Astrocyte of the hippocampus (primary cell): Measurements from ENCODE around the gene UGT2B7.
"Not testable (repeated sequence)": the region's sequence is repeated elsewhere in the genome, so short reads cannot be mapped to it uniquely, and the experiment has no call there.

Experiments used
- DNase-seq: peaks from one replicate; pipeline ENCODE4 v3.0.0; 2011; ENCODE audit warnings: low read depth, low spot score

Gene UGT2B7

DNA sequence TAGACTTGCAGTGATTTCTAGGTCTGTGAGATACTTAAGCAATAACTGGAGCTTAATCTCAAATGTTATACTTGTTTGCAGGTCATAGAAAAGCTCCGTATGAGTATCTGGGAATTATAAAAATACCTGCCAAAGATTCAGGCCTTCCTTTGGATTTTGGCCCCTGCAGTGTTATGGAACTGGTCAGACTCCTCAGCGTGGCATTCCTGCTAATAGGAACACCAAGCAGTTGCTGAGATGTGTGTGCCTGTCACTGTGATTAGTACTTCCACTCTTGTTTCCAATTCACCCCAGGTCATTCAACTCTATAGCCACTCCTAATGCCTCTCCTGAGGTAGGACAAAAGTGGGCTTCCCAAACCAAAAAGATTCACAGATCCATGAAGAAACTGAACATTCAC lies 7.8 kb upstream of the UGT2B7 start:
- DNase-seq = no peak

DNA sequence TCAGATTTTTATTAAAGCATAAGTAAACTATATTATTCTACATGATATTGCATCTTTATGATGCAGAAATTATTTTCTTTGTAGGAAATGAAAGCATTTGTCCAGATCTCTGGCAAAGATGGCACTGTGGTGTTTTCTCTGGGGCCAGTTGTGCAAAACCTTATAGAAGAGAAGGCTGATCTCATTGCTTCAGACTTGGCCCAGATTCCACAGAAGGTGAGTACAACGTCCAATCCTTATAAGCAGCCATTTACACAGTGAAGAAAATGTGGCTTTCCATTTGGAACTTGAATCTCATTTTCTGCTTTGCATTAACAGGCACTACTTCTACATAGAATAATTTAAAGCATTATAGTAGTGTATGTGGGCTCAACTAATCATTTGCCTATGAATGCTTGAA lies 6.9 kb upstream of the UGT2B7 start:
- DNase-seq = no peak

DNA sequence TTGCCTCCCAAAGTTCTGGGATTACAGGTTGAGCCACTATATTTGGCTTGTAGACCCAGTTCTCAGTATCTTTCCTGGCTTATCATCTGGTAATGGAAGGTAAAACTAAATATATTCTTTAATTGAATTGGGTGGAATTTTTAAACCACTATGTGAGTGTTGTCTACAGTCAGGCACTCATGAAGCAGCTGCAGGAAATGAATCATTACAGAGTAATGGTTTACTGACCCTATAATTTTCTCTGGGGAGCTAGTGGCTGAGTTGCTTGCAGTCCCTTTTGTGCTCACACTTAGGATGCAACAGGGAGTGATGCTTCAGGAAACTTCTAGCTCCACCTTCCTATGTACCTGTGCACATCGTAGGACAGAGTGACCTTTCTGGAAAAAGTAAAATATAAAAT lies 4.1 kb upstream of the UGT2B7 start:
- peak; percentile 36 for DNase-seq

DNA sequence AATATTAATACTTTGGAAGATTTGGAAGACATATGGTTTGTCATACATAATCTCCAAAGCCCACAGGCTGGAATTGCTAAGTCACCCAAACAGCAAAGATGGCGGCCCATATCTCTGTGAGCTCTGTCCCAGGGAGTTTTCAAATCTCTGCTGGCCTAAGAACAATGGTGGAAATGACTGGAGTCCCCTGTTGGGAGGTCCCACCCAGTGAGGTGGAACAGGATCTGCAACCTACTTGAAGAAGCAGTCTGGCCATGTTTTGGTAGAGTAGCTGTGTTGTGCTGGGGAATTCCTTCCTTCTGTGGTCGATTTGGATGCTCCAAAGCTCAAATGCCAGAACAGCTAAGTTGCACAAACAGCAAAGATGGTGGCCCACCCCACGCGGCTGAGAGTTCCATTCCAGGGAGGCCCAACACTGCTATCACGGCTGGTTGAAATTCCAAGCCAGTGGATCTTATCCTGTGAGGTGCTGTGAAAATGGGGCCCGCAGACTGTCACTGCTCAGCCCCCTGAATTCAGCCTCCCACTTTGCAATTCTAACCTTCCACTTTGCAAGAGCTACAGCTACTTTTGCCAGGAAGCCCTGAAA lies 3.2 kb upstream of the UGT2B7 start:
- DNase-seq = no peak

GRCh38 chr4:69093681-69094080 lies 2.6 kb upstream of the UGT2B7 start:
- no peak for DNase-seq

DNA sequence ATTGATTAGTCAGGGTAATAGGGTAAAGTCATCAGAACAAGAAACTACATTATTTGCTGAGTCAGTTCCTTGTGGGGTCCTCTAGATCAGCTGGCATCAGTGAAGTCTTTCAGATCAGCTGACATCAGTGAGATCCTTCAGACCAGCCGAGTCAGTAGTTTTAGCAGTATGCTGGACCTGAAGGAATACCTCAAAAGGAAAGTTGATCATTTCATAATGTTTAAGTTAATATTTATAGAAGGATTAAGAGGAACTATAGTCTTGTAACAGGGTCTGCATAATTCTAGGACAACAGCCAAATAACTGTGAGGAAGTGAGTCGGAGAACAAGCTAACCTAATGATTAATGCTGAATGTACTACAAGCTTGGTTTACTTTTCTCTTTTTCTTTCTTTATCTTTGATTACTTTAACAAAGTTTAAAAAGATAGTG lies 958 bp upstream of the UGT2B7 start:
- peak; percentile 56 for DNase-seq

DNA sequence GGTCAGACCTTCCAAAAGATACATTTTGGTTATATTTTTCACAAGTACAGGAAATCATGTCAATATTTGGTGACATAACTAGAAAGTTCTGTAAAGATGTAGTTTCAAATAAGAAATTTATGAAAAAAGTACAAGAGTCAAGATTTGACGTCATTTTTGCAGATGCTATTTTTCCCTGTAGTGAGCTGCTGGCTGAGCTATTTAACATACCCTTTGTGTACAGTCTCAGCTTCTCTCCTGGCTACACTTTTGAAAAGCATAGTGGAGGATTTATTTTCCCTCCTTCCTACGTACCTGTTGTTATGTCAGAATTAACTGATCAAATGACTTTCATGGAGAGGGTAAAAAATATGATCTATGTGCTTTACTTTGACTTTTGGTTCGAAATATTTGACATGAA lies 536 bp downstream of the UGT2B7 start:
- DNase-seq = no peak

DNA sequence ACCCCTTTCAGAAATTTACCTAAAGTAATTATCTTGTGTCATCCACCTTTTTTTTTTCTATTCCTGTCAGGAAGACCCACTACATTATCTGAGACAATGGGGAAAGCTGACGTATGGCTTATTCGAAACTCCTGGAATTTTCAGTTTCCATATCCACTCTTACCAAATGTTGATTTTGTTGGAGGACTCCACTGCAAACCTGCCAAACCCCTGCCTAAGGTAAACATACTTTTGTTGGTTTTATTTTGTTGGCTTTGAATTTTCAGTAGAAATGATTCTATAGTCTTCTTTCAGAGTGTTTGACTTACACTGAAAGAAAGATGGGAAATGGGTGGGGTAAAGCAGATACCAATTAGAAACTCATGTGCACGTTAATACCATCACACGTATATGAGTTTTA lies 2.2 kb downstream of the UGT2B7 start:
- no peak for DNase-seq

DNA sequence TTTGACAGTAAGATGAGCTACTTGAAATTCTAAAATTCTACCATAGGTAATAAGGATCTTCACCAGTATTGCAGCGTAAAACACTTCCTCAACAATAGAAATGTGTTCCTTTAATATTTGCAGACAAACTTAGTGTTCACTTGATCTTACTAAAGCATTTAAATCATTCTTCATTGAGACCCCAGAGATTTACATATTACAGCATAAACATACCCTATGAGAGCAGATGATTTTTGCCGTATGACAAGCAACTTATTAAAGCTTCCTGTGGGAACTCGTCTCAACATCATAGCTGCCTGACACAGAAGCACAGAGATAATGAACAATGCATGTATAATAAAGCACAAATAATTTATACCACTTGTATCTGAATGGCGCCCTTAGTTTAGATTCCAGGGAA lies 3.6 kb downstream of the UGT2B7 start:
- no peak for DNase-seq

DNA sequence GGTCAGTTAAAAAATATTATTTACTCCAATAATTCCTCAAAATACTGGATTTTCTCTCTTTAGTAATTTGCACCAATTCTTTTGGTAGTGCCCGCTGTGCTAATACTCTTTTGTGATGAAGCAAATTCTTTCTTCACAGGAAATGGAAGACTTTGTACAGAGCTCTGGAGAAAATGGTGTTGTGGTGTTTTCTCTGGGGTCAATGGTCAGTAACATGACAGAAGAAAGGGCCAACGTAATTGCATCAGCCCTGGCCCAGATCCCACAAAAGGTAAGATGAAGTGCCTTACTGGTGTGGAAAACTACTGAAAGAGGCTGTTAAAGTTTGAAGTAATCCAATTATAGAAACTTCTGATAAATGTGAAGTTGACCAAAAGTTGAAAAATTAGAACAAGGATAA lies 6.4 kb downstream of the UGT2B7 start:
- DNase-seq = not testable (repeated sequence)

DNA sequence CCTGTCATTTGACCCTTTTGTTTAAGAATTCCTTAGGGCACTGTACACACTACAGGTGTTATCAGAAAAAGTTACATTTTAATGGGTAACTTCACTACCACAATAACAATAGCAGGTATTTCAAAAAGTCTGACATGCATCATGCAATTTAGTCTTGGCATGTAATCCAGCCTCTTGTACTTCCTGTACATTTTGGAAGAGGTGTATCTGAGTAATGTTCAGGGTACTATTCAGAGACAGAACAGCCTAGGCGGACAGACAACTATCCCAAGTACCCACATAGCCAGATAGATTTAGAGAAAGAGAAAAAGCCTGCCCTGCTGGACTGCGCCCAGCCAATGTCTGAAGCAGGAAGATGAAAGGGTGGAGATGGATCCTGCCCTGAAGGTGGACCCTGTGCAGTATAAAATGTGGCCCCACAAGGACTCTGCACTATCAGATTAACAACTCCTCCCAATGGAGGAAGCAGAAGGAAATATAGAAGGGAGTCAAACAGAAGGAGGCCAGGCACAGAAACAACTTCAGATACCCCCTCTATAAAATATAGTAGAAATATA lies 8.5 kb downstream of the UGT2B7 start:
- DNase-seq = no peak

DNA sequence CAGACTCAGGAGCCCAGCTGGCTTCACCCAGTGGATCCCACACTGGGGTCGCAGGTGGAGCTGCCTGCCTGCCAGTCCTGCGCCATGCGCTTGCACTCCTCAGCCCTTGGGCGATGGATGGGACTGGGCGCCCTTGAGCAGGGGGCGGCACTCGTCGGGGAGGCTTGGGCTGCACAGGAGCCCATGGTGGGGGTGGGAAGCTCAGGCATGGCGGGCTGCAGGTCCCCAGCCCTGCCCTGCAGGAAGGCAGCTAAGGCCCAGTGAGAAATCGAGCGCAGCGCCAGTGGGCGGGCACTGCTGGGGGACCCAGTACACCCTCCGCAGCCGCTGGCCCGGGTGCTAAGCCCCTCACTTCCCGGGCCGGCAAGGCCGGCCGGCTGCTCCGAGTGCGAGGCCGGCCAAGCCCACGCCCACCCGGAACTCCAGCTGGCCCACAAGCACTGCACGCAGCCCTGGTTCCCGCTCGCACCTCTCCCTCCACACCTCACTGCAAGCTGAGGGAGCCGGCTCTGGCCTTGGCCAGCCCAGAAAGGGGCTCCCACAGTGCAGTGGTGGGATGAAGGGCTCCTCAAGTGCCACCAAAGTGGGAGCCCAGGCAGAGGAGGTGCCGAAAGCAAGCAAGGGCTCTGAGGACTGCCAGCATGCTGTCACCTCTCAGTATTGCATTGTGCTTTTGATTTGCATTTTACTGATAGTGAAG lies 19.0 kb downstream of the UGT2B7 start:
- DNase-seq = not testable (repeated sequence)

DNA sequence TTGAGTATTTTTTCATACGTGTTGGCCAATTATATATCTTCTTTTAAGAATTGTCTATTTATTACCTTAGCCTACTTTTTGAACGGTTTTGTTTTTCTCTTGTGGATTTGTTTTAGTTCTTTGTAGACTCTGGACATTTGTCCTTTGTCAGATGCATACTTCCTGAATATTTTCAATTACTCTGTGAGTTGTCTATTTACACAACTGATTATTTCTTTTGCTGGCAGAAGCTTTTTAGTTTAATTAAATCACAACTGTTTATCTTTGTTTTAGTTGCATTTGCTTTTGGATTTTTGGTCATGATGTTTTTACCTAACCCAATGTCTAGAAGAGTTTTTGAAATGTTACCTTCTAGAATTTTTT lies 19.6 kb downstream of the UGT2B7 start:
- no peak for DNase-seq

- no peak for DNase-seq
Measured at GRCh38 chr4:69116645-69117321, 20.5 kb downstream of the UGT2B7 start.

- no peak for DNase-seq
Measured at GRCh38 chr4:69120870-69121269, 24.6 kb downstream of the UGT2B7 start.

DNA sequence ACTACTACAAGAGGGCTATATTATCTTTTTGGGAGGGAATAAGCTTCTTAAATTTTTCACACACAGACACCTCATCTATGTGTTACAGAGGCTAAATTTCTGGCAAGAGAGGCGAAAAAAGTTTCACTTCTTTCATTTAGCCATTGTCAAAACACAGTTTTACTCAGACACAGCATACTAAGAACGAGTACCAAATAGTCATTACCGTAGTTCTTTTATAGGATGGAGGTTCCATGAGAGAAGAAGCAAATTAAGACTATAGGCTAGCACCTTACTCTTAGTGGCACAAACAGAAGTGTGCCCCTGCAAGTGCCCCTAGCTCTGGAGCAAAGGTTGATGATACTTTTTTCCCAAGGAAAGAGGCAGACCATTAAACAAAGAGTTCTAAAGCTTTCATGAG lies 26.2 kb downstream of the UGT2B7 start:
- DNase-seq = no peak

DNA sequence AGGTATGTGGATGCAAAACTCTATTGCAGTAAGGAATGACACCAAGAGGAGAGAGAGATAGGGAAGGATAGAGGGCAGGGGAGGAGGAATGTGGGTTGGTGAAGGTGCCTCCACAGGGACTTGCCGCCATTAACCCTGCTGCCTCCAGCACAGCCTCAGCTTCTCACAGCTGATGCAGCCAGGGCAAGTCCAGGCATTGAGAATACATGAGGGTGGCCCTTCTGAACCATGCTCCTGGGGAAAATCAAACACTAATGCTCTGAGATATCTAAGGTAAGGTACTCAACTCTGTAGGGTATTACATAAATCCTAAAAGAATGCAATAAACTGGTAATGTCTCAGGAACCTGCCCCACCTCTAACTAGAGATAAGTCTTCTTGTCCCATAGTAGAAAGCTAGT lies 28.7 kb downstream of the UGT2B7 start:
- DNase-seq = no peak

DNA sequence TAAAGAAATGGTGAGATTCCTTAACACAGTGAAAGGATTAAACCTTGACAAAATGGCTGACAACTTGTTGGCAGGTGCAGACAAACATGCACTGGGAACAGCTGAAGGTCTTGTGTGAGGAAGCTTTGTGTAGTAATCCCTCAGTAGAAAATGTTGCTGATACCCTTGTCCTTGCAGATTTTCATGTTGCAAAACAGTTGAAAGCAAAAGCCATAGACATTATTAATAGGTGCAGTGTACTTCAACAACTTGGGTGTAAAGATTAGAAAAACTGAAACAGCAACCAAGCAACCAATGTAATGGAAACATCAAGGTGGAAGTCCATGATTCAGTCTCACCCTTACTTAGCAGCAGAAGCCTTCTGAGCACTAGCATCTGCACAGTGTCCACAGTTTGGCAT lies 29.8 kb downstream of the UGT2B7 start:
- DNase-seq = no peak

GRCh38 chr4:69133993-69134392 lies 37.7 kb downstream of the UGT2B7 start:
- no peak for DNase-seq

- no peak for DNase-seq
Measured at GRCh38 chr4:69134471-69134870, 38.2 kb downstream of the UGT2B7 start.

- DNase-seq = no peak
Measured at GRCh38 chr4:69141320-69141719, 45.0 kb downstream of the UGT2B7 start.

- no peak for DNase-seq
Measured at GRCh38 chr4:69147334-69147733, 51.1 kb downstream of the UGT2B7 start.

DNA sequence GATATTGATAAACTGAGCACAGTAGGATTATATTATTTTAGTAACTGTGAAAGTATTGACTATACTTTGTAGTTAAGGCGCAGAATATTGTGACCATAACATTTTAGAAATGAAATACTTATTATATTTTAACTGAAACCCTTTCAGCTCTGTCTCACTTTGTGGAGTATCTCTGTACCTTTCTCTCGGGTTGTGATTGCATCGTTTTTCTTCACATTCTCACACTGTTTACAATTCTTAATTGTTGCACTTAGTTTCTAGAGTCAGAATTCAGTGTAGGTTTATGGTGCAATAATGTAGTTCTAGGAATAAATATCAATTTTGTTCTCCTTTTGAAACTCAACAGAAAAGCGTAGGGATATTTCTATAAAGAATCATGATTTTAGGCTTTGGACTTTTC lies 57.7 kb downstream of the UGT2B7 start:
- no peak for DNase-seq
